Measurements from ENCODE around the gene EXOSC10. TPM values are rescaled to one million over a fixed set of nuclear protein-coding genes. Genes with fewer than 3 reads are reported as not detected.
A peak's percentile ranks its signal among the peaks of the same experiment; 100 is the strongest.

EXOSC10 gene
- total RNA-seq, 1 experiment from 2014 or later, result 73.0 TPM

- Mint-ChIP-seq H3K9me3 (no peaks in the 10 kb centered on the region), H3K4me3 (no peak overlapping the region), H3K36me3 (peaks cover 70% of the 10 kb centered on the region), H3K4me1 (no peaks in the 10 kb centered on the region), H3K27ac (no peak overlapping the region), H3K27me3 (ENCODE audit: low read depth) (no peaks in the 10 kb centered on the region)
- TF ChIP-seq MYBL2 (CRISPR knock-in tag; IDR thresholded peaks at IDR 0.05) (no peak), FOXK1 (CRISPR knock-in tag; IDR thresholded peaks at IDR 0.05) (no peak), ZNF512 (CRISPR knock-in tag; IDR thresholded peaks at IDR 0.05; ENCODE audit: borderline replicate concordance) (no peak), NR3C1 (CRISPR knock-in tag; conservative IDR thresholded peaks at IDR 0.05; ENCODE audit: low read depth) (no peak), KAT7 (CRISPR knock-in tag; IDR thresholded peaks at IDR 0.05; ENCODE audit: borderline replicate concordance) (no peak)
- TF ChIP-seq, protein P1, sequence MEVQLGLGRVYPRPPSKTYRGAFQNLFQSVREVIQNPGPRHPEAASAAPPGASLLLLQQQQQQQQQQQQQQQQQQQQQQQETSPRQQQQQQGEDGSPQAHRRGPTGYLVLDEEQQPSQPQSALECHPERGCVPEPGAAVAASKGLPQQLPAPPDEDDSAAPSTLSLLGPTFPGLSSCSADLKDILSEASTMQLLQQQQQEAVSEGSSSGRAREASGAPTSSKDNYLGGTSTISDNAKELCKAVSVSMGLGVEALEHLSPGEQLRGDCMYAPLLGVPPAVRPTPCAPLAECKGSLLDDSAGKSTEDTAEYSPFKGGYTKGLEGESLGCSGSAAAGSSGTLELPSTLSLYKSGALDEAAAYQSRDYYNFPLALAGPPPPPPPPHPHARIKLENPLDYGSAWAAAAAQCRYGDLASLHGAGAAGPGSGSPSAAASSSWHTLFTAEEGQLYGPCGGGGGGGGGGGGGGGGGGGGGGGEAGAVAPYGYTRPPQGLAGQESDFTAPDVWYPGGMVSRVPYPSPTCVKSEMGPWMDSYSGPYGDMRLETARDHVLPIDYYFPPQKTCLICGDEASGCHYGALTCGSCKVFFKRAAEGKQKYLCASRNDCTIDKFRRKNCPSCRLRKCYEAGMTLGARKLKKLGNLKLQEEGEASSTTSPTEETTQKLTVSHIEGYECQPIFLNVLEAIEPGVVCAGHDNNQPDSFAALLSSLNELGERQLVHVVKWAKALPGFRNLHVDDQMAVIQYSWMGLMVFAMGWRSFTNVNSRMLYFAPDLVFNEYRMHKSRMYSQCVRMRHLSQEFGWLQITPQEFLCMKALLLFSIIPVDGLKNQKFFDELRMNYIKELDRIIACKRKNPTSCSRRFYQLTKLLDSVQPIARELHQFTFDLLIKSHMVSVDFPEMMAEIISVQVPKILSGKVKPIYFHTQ (CRISPR knock-in tag; IDR thresholded peaks at IDR 0.05), result no peak
- TF ChIP-seq, protein P2, sequence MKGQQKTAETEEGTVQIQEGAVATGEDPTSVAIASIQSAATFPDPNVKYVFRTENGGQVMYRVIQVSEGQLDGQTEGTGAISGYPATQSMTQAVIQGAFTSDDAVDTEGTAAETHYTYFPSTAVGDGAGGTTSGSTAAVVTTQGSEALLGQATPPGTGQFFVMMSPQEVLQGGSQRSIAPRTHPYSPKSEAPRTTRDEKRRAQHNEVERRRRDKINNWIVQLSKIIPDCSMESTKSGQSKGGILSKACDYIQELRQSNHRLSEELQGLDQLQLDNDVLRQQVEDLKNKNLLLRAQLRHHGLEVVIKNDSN (CRISPR knock-in tag; IDR thresholded peaks at IDR 0.05), result no peak
- DNase-seq (ENCODE audit: low spot score) (peak; percentile 2), ATAC-seq (no peak)
- CTCF ChIA-PET, result interaction anchor here (0.7 to 2.3 kb wide), 2 partner anchors 43 to 540 kb away, joined by 3 to 9 read pairs; no protein-coding TSS in a partner anchor
- POLR2A ChIA-PET, result no interaction called here
These were observed 18.7 kb downstream of the EXOSC10 start for GRCh38 chr1:11080931-11081330.

DNA sequence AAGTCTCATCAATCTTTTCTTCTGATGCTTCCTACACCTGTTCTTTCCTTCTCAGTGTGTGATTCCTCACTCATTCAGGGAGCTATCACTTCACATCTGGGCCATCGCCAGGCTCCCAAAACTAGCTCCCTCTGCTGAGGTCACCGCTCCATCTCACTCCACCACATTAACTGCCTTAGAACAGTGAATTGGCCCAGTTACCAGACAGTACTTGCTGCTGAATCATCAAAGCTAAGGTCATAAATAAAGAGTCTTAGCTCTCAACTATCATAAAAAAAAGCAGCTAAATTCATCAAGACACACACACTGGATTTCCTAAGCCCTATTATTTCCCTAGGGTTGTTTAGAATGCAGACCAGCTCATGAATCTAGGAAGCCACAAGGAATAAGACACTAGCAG is 21.0 kb downstream of the EXOSC10 start:
- no peaks in the 10 kb centered on the region for H3K27me3 Mint-ChIP-seq (ENCODE audit: low read depth)
- H3K4me3 Mint-ChIP-seq, result no peak overlapping the region
- peaks cover 69% of the 10 kb centered on the region for H3K36me3 Mint-ChIP-seq
- no peaks in the 10 kb centered on the region for H3K9me3 Mint-ChIP-seq
- no peak overlapping the region for H3K27ac Mint-ChIP-seq
- CTCF ChIA-PET, result interaction anchor here (4.4 kb wide), 1 partner anchor 41 kb away, joined by 21 read pairs; no protein-coding TSS in a partner anchor
- H3K4me1 Mint-ChIP-seq, result no peaks in the 10 kb centered on the region
- POLR2A ChIA-PET, result no interaction called here
- no peak for DNase-seq (ENCODE audit: low spot score)
- no peak for ATAC-seq
- no peak for TF ChIP-seq RORB (CRISPR knock-in tag; IDR thresholded peaks at IDR 0.05)
- TF ChIP-seq, protein P2 (CRISPR knock-in tag; IDR thresholded peaks at IDR 0.05), result no peak
- TF ChIP-seq IRF1 (CRISPR knock-in tag; IDR thresholded peaks at IDR 0.05), result no peak
- TF ChIP-seq NFATC4 (CRISPR knock-in tag; IDR thresholded peaks at IDR 0.05), result no peak
- TF ChIP-seq, protein P3, sequence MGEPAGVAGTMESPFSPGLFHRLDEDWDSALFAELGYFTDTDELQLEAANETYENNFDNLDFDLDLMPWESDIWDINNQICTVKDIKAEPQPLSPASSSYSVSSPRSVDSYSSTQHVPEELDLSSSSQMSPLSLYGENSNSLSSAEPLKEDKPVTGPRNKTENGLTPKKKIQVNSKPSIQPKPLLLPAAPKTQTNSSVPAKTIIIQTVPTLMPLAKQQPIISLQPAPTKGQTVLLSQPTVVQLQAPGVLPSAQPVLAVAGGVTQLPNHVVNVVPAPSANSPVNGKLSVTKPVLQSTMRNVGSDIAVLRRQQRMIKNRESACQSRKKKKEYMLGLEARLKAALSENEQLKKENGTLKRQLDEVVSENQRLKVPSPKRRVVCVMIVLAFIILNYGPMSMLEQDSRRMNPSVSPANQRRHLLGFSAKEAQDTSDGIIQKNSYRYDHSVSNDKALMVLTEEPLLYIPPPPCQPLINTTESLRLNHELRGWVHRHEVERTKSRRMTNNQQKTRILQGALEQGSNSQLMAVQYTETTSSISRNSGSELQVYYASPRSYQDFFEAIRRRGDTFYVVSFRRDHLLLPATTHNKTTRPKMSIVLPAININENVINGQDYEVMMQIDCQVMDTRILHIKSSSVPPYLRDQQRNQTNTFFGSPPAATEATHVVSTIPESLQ (CRISPR knock-in tag; IDR thresholded peaks at IDR 0.05), result no peak
- no peak for TF ChIP-seq STAT6 (CRISPR knock-in tag; conservative IDR thresholded peaks at IDR 0.05; ENCODE audit: low read depth)
- no peak for TF ChIP-seq SOX15 (CRISPR knock-in tag; IDR thresholded peaks at IDR 0.05)
- TF ChIP-seq, protein P4, sequence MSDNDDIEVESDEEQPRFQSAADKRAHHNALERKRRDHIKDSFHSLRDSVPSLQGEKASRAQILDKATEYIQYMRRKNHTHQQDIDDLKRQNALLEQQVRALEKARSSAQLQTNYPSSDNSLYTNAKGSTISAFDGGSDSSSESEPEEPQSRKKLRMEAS (CRISPR knock-in tag; IDR thresholded peaks at IDR 0.05), result no peak
- no peak for TF ChIP-seq TCF7 (CRISPR knock-in tag; IDR thresholded peaks at IDR 0.05; ENCODE audit: low read depth)
- no peak for TF ChIP-seq JAZF1 (CRISPR knock-in tag; IDR thresholded peaks at IDR 0.05)
- TF ChIP-seq FOXJ3 (CRISPR knock-in tag; IDR thresholded peaks at IDR 0.05; ENCODE audit: borderline replicate concordance), result no peak
- TF ChIP-seq ZNF317 (CRISPR knock-in tag; IDR thresholded peaks at IDR 0.05; ENCODE audit: borderline replicate concordance, low read depth), result no peak
- no peak for TF ChIP-seq MLX (CRISPR knock-in tag; IDR thresholded peaks at IDR 0.05)
- TF ChIP-seq E2F5 (CRISPR knock-in tag; IDR thresholded peaks at IDR 0.05), result no peak
- TF ChIP-seq ZNF671 (CRISPR knock-in tag; IDR thresholded peaks at IDR 0.05), result no peak
